Astrocyte of the spinal cord (primary cell): Measurements from ENCODE around the gene SORL1.

Experiments
- DNase-seq: peaks from one replicate; pipeline ENCODE4 v3.0.0; 2011; ENCODE audit warnings: low read depth, low spot score
- H3K4me3 ChIP-seq: 2 replicates; pipeline ENCODE4 v1.5.1; 2011; ENCODE audit warnings: low read depth, mild to moderate bottlenecking, low read length, moderate library complexity
- CTCF ChIP-seq: IDR thresholded peaks from 2 replicates; pipeline ENCODE4 v1.5.1; 2012; ENCODE audit warnings: low read depth, mild to moderate bottlenecking, low read length, inconsistent platforms
- in situ Hi-C: cut with HindIII; loops from 2 replicates; pipeline ENCODE4 v1.10.0; 2017; ENCODE audit warnings: low sequenced_read_pairs

Gene SORL1

DNA sequence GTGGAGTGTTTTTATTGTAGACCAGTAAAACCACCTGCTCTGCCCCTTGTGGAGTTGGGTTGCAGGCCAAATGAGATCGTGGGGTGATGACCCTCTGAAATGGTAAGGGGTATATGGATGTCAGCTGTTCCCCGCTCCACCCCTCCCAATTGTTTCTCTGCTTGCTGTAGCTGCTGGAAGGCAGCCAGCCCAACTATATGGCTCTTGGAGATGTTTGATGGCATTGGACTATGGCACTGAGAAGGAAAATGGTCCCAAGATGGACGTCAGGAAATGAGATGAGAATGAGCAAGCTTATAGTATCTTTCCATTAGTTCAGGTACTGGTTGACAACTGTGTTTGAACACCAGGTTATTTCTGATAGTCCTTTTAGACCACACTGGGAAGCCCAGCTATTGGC lies 95.5 kb downstream of the SORL1 start:
- no peak for DNase-seq
- TF ChIP-seq CTCF: no peak
- in situ Hi-C loops: no loop called here
- H3K4me3 ChIP-seq: no peak overlapping the region

- no peak for DNase-seq
- in situ Hi-C loops: no loop called here
- no peak overlapping the region for H3K4me3 ChIP-seq
- TF ChIP-seq CTCF: no peak
Measured at GRCh38 chr11:121550247-121551030, 98.3 kb downstream of the SORL1 start.

- no peak overlapping the region for H3K4me3 ChIP-seq
- in situ Hi-C loops: no loop called here
- no peak for TF ChIP-seq CTCF
- no peak for DNase-seq
Measured at GRCh38 chr11:121551463-121551862, 99.3 kb downstream of the SORL1 start.

- in situ Hi-C loops: no loop called here
- no peak for TF ChIP-seq CTCF
- no peak overlapping the region for H3K4me3 ChIP-seq
- no peak for DNase-seq
Measured at GRCh38 chr11:121552154-121552553, 100.0 kb downstream of the SORL1 start.

DNA sequence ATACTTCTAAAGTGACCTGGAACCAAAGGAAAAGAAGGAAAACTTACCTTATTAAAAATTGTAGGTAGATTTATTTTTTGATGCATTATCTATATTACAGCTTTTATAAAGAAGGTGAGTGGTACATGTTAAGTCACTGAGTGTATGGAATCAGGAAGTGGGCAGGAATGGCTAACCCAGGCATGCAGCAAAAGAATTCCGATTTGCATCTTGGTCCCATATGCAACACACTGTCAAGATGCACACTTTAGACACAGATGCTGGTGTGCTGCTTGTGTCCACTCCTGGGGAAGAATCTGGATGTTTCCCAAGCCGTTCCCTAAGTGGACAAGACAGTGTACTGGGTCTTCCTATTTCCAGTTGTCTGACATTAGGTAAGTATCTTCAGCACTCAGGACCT lies 100.5 kb downstream of the SORL1 start:
- DNase-seq: no peak
- no peak for TF ChIP-seq CTCF
- no peak overlapping the region for H3K4me3 ChIP-seq
- in situ Hi-C loops: no loop called here

DNA sequence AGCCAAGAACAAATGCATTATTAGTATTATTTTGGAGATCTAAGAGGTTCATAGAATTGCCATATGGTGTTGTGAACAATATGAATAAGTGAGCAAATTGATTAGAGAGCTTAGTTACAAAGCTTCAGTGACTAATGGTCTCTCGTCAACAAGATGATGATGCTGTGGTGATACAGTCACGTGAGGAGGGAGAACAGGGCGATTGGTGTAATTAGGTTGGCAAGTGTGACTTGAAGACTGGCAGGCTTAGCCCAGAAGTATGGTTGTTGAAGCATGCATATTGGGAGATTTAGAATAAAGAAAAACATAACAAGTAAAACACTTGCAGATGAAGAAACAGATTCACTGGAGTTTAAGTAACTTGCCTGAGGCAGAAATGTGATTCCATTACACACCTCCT lies 101.3 kb downstream of the SORL1 start:
- no peak overlapping the region for H3K4me3 ChIP-seq
- in situ Hi-C loops: no loop called here
- TF ChIP-seq CTCF: no peak
- DNase-seq: no peak
